ENCODE data around the gene MSL1.

Gene MSL1

GRCh38 chr17:40087049-40087794, 34.5 kb upstream of the MSL1 start:
- no peak overlapping the region for H3K4me3 ChIP-seq (ENCODE audit: low read length)
- DNase-seq (ENCODE audit: low read depth): no peak
- no peak for TF ChIP-seq CTCF (conservative IDR thresholded peaks at IDR 0.05; ENCODE audit: low read length)

- H3K4me3 ChIP-seq (ENCODE audit: low read length): no peak overlapping the region
- no peak for DNase-seq (ENCODE audit: low read depth)
- TF ChIP-seq CTCF (conservative IDR thresholded peaks at IDR 0.05; ENCODE audit: low read length): no peak
These were observed 33.7 kb upstream of the MSL1 start for GRCh38 chr17:40087903-40088718.

- H3K4me3 ChIP-seq (ENCODE audit: low read length): no peak overlapping the region
- TF ChIP-seq CTCF (conservative IDR thresholded peaks at IDR 0.05; ENCODE audit: low read length): no peak
- no peak for DNase-seq (ENCODE audit: low read depth)
These were observed 32.5 kb upstream of the MSL1 start for GRCh38 chr17:40089077-40089895.

GRCh38 chr17:40090237-40091119, 31.3 kb upstream of the MSL1 start:
- no peak for DNase-seq (ENCODE audit: low read depth)
- no peak overlapping the region for H3K4me3 ChIP-seq (ENCODE audit: low read length)
- no peak for TF ChIP-seq CTCF (conservative IDR thresholded peaks at IDR 0.05; ENCODE audit: low read length)

DNA sequence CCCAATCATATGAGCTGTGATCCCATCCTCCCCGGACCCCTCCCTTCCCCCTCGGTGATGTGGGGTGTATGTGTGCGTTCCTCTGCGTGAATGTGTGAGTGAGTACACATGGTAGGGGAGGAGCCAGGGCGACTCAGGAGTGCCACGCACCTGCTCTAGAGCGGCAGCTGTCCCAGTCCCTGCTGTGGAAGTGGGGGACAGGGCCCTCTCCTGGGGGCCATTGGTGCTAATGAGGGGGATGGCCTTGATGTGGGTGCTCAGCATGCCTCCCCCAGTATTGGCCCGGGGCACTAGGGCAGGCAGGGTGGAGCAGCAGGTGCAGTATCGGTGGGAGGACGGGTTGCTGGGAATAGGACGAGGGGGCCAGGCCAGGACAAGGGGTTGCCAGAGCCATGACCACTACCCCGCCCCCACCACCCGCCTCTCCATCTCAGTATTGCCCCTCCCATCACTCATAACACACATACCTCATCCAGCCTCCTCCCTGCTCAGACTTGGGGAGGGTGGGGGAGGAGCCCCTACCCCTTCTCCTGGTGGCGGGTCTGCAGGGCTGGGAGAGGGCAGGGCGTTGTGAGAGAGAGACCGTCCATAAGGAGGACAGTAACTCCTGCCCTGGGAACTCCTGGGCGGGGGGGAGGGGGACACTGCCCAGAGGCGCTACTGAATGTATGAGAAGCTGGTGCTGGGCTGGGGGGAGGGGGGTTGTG, 29.9 kb upstream of the MSL1 start:
- no peak for DNase-seq (ENCODE audit: low read depth)
- no peak overlapping the region for H3K4me3 ChIP-seq (ENCODE audit: low read length)
- no peak for TF ChIP-seq CTCF (conservative IDR thresholded peaks at IDR 0.05; ENCODE audit: low read length)

DNA sequence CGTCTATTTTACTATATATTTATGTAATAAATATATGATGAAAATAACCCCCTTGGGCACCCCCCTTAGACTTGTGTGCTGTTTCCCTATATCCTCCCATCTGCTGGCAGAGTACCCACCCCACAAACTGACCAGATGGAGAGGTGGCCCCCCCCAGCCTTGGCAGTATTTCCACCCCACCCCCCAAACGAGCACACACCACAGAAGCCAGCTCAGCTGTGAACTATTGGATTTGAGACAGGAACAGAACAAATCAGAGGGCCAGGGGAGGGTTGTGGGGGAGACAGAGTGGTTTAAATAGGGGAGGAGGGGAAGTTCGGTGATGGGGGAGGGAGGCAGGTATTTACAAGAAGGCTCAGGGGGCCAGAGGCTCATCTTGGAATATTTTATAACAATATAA, 29.2 kb upstream of the MSL1 start:
- DNase-seq (ENCODE audit: low read depth): peak; percentile 68
- no peak for TF ChIP-seq CTCF (conservative IDR thresholded peaks at IDR 0.05; ENCODE audit: low read length)
- H3K4me3 ChIP-seq (ENCODE audit: low read length): no peak overlapping the region

All from AG10803 (cell line).